NCI-H2029 treated with DMSO at 0.1 percent for 48 hours (cell line): ENCODE measurements around the gene TENM4.
A peak's percentile ranks its signal among the peaks of the same experiment; 100 is the strongest.

Source experiments
- DNase-seq: peaks from one replicate; lab custom pipeline; 2025; lab: John Stamatoyannopoulos, UW

Gene TENM4

DNA sequence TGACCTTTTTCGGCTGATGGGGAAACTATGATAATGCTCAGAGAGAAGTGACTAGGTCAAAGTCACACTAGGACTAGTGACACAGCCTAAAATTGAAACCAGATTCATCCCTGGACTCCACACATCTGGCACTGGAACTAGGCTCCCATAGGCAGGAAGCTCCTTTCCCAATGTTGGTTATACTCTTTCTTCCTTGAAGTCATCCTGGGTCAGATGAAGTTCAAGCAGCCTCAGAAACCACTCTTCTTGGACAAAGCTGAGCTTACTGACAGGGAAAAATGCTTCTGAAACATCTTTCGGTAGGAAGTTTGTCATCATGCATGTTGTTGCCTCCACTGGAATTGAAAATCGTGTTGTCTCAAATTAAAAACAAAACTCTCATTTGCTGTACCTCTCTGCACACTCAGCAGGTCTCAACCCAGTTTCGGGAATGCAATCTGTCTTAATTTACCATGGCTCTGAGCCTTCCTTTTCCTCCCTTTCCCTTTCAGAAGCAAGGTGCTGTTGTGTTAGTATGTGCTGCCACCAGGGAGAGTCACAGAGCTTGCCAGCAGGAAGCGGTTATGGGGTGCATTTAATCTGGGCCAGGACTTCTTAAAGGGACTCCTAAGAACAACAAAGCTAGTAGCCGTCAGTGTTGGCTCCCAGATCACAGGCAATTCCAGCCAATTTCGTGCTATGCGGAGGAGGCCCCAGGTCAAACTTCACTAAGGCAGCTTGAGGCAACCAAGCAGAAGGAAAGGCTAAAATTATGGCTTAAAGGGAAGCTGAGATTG is 384.8 kb downstream of the TENM4 start:
- DNase-seq, result no peak

GRCh38 chr11:79054636-79055035 is 386.2 kb downstream of the TENM4 start:
- DNase-seq, result no peak

DNA sequence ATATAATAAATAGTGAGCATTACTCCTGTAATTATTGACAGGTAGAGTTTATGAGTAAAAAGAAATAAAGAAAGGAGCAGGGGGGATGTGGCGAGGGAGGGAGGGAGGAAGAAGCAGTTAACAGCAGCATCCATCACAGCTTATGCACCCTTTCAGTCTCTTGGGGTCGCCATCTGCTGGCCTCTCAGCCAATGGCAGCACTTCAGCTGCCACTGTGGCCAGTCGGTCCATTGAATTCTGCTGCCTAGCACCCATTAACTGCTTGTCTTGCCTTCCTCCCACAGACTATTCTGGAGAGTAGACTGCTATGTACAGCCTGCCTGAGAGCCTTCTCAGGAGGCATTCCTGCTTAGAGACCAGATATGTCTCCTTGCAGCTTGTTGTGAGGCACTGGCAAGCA is 388.3 kb downstream of the TENM4 start:
- DNase-seq, result no peak

DNA sequence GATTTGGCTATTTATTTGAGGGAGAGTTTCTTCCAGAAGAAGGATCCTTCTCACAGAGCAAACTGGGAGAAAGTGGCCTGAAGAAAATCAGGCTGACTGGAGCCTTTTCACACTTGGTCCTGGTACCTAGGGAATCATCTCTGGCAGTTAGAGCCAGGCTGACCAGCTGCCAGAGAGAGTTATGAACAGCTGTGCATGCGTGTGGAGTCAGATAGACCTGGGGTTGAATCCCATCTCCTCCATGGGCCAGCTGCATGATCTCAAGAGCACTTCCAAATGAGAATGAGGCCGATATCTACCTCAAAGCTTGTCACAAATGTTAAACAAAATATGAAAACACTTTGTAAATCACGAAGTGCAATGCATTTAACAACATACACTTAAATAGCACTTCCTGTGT is 390.0 kb downstream of the TENM4 start:
- DNase-seq, result no peak

DNA sequence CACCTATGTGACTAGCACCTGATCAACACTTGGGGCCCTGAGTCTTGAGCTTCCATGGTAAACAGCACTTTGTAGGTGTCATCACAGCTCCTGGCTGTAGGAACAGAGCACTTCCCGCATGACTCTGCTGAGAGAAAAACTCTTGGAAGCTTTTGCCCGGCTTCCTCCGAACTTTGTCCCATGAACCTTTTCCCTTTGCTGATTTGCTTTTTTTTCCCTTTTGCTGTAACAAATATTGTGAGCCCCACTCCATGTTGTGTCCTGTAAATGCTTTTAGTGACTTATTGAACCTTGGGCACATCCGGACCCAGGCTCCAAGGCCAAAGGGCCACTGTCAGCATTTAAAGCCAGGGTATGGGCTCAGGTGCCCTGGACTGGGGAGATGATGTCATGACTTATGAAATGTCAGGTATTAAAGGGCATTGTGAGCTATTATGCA is 391.1 kb downstream of the TENM4 start:
- DNase-seq, result no peak

- DNase-seq, result no peak
These were observed 392.9 kb downstream of the TENM4 start for GRCh38 chr11:79047980-79048379.

- no peak for DNase-seq
These were observed 393.5 kb downstream of the TENM4 start for GRCh38 chr11:79047321-79047720.

- no peak for DNase-seq
These were observed 394.5 kb downstream of the TENM4 start for GRCh38 chr11:79046366-79046765.

DNA sequence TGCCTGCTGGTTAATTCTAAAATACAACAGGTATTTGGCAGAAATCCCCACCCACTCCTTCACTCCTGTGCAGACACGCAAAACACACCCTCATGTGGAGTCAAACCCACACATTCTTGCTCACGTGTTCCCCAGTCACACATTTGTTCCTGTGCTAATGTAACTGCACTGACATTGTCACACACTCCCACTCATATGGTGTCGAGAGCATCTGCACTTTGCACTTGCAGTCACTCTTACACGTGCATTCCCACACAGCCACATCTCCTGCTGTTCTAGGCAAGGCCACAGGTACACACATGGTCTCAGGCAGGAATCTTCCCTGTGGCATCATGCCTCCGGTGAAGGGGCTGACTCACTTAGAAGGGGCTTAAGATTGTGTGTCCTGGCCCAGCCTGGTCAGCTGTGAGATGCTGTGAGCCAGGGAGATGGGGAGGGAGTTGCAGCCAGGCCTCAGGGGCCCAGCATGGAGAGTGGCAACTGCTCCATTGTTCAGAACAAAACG is 395.0 kb downstream of the TENM4 start:
- DNase-seq, result no peak

- no peak for DNase-seq
These were observed 395.6 kb downstream of the TENM4 start for GRCh38 chr11:79045018-79045799.

DNA sequence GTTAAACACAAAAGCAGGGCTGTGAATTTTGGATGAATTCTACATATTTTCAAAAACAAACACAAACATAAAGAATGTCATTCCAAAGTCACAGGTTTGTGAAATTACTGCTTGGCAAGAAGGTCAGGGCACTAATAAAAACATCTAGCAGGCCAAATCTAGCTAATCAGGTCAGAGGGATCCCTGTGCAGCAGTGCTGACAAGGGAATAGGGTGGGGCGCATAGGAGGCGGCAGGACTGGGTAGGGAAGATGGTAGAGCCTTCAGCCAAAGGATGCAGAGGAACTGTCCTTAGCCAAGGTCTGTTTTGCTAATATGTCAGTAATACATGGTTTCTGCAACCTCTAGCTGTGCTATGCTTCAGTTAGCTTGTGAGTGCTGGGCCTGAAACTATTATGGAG is 396.6 kb downstream of the TENM4 start:
- DNase-seq, result no peak

- peak; percentile 55 for DNase-seq
These were observed 397.1 kb downstream of the TENM4 start for GRCh38 chr11:79043726-79044125.

GRCh38 chr11:79042824-79043223 is 398.0 kb downstream of the TENM4 start:
- no peak for DNase-seq

DNA sequence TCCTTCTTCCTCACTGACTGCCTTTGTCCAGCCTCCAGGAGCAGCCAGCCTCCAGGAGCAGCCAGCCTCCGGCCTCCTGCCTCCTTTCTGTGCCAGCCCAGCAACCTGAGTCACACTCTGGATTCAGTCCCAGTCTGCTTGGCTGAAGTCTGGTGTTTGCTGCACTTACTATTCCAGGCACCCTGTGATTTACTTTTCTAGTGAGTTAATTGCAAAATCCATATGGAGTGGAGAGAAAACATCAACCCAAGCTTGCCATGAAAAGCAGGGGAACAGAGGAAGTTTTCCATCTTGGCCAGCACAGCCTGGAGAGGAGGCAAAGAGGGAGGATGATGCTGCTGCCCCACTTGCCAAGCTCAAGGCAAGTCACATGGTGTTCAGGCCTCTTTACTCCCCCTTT is 400.5 kb downstream of the TENM4 start:
- no peak for DNase-seq

GRCh38 chr11:79039122-79039521 is 401.7 kb downstream of the TENM4 start:
- no peak for DNase-seq

DNA sequence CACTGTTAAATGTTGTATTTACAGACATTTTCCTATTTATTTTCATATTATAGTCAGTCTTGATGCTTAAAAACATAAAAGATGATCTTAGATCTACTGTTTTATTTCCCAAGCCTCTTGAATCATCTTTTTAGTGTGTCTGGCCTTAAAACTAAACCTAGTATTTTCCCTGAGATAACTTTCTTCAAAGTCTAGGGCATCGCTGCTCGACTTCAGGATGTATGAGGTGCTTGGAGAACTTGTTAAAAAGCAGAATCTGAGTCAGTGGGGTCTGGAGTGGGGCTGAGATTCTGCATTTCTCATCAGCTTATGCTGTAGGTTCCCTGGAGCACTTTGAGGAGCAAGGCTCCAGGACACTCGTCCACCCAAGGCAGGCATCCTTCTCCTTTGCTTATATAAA is 404.9 kb downstream of the TENM4 start:
- DNase-seq, result no peak

GRCh38 chr11:79033833-79034232 is 407.0 kb downstream of the TENM4 start:
- DNase-seq, result no peak

GRCh38 chr11:79030448-79030847 is 410.4 kb downstream of the TENM4 start:
- DNase-seq, result no peak

DNA sequence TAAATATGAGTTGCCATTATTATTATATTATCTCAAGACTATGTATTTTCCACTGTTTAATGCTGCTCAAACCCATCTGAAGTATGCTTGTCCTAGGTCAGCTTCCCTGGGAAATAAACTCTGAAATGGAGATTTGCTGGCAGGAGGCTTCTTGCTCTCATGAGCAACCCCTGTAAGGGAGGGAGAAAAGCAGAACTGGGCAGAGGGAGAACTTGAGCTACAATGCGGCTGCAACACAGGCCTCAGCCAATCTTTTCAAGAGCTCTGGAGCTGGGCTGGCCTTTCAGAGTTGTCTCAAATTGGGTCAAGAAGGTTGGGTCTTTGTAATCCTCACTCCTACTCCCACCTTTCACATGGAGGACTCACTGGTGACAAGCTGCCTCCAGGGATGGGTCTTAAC is 412.6 kb downstream of the TENM4 start:
- DNase-seq, result no peak

GRCh38 chr11:79026803-79027445 is 413.9 kb downstream of the TENM4 start:
- no peak for DNase-seq

- DNase-seq, result no peak
These were observed 415.2 kb downstream of the TENM4 start for GRCh38 chr11:79025622-79026021.

DNA sequence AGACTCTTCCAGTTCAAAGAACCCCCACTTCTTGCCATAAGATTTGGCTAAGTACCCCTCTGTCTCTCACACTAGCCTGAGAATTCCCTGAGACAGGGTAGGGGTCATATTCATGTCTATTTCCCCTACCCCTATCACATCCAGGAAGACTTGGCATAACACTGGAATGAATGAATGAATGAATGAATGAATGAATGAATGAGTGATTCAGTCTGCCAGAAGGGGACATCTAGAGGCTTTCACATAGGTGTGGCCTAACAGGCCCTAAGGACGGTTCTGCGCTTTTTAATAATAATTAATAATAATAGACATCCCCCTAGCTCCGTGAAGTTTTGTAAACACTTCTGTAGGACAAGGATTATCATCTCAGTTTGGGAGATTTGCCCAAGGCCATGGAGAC is 415.7 kb downstream of the TENM4 start:
- DNase-seq, result no peak

- no peak for DNase-seq
These were observed 418.6 kb downstream of the TENM4 start for GRCh38 chr11:79022265-79022664.
